ENCODE data around the gene C16orf54. TPM values are rescaled to one million over a fixed set of nuclear protein-coding genes. Genes with fewer than 3 reads are reported as not detected.

The C16orf54 gene
- total RNA-seq, 1 donor from 2014 or later: not detected

- peaks cover 5% of the 10 kb centered on the region for H3K9me3 Mint-ChIP-seq
- no peak overlapping the region for H3K4me3 Mint-ChIP-seq
- no peak overlapping the region for H3K27ac Mint-ChIP-seq
- peaks cover 19% of the 10 kb centered on the region for H3K4me1 Mint-ChIP-seq
- H3K27me3 Mint-ChIP-seq (ENCODE audit: low read depth): no peaks in the 10 kb centered on the region
- TF ChIP-seq, protein P1, sequence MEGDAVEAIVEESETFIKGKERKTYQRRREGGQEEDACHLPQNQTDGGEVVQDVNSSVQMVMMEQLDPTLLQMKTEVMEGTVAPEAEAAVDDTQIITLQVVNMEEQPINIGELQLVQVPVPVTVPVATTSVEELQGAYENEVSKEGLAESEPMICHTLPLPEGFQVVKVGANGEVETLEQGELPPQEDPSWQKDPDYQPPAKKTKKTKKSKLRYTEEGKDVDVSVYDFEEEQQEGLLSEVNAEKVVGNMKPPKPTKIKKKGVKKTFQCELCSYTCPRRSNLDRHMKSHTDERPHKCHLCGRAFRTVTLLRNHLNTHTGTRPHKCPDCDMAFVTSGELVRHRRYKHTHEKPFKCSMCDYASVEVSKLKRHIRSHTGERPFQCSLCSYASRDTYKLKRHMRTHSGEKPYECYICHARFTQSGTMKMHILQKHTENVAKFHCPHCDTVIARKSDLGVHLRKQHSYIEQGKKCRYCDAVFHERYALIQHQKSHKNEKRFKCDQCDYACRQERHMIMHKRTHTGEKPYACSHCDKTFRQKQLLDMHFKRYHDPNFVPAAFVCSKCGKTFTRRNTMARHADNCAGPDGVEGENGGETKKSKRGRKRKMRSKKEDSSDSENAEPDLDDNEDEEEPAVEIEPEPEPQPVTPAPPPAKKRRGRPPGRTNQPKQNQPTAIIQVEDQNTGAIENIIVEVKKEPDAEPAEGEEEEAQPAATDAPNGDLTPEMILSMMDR (IDR thresholded peaks at IDR 0.05; ENCODE audit: unreplicated experiment): no peak
- H3K36me3 Mint-ChIP-seq: peaks cover 2% of the 10 kb centered on the region
- no peak for DNase-seq (ENCODE audit: low spot score in 2 of 2, unreplicated experiment in 2 of 2)
Measured at GRCh38 chr16:29720703-29721102, 25.1 kb downstream of the C16orf54 start.

DNA sequence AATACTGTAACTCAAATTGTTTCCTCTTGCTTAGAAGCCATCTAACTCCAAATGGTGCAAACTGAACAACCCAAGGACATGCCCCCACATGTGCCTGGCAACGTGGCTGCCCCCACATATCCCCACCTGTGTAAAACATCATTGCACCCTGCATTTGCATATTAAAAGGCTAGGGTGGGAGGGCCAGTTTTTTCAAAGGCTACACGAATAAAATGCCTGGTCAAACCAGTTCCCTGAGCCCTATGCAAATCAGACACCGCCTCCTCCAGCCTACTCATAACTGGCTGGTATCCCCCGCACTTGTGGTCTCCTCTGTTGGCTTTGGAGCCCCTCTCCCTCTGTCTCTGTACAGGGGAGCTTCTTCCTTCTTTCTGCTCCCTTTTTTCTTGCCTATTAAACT, 26.7 kb downstream of the C16orf54 start:
- TF ChIP-seq, protein P1 (IDR thresholded peaks at IDR 0.05; ENCODE audit: unreplicated experiment): no peak
- H3K9me3 Mint-ChIP-seq: peaks cover 2% of the 10 kb centered on the region
- H3K36me3 Mint-ChIP-seq: peaks cover 1% of the 10 kb centered on the region
- H3K27ac Mint-ChIP-seq: peak overlapping the region; percentile 78
- peaks cover 28% of the 10 kb centered on the region for H3K4me1 Mint-ChIP-seq
- H3K27me3 Mint-ChIP-seq (ENCODE audit: low read depth): no peaks in the 10 kb centered on the region
- no peak overlapping the region for H3K4me3 Mint-ChIP-seq
- DNase-seq (ENCODE audit: low spot score in 2 of 2, unreplicated experiment in 2 of 2): no peak

GRCh38 chr16:29717113-29717512, 28.7 kb downstream of the C16orf54 start:
- H3K9me3 Mint-ChIP-seq: no peaks in the 10 kb centered on the region
- no peaks in the 10 kb centered on the region for H3K36me3 Mint-ChIP-seq
- no peak overlapping the region for H3K27ac Mint-ChIP-seq

DNA sequence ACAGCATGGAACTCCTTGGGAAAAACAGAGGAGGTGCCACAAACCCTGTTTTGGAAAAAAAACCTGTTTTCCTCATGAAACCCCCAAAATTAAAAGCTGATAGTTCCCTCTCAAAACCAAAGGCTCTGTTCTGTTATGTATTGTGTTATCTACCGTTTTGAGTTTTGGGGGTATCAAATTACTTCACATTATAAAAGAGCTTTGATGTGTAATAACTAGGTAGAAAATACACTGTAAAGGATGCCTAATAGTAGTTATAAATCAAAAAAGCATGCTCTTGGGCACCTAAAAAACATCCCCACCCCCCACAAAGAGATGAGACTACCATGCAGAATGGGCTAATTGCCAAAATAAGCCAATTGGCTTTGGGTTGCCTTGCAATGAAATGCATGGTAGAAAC, 30.8 kb downstream of the C16orf54 start:
- Mint-ChIP-seq H3K4me1 (peaks cover 31% of the 10 kb centered on the region), H3K4me3 (no peak overlapping the region), H3K27me3 (ENCODE audit: low read depth) (no peaks in the 10 kb centered on the region), H3K9me3 (no peaks in the 10 kb centered on the region), H3K36me3 (no peaks in the 10 kb centered on the region), H3K27ac (peak overlapping the region; percentile 47)
- DNase-seq (ENCODE audit: low spot score in 2 of 2, unreplicated experiment in 2 of 2): no peak
- TF ChIP-seq, protein P1 (IDR thresholded peaks at IDR 0.05; ENCODE audit: unreplicated experiment): no peak

More at GRCh38 chr16:29717113-29717512, 28.7 kb downstream of the C16orf54 start:
- H3K4me3 Mint-ChIP-seq: no peak overlapping the region
- H3K4me1 Mint-ChIP-seq: peaks cover 29% of the 10 kb centered on the region
- no peak for DNase-seq (ENCODE audit: low spot score in 2 of 2, unreplicated experiment in 2 of 2)
- H3K27me3 Mint-ChIP-seq (ENCODE audit: low read depth): no peaks in the 10 kb centered on the region
- TF ChIP-seq, protein P1 (IDR thresholded peaks at IDR 0.05; ENCODE audit: unreplicated experiment): no peak

DNA sequence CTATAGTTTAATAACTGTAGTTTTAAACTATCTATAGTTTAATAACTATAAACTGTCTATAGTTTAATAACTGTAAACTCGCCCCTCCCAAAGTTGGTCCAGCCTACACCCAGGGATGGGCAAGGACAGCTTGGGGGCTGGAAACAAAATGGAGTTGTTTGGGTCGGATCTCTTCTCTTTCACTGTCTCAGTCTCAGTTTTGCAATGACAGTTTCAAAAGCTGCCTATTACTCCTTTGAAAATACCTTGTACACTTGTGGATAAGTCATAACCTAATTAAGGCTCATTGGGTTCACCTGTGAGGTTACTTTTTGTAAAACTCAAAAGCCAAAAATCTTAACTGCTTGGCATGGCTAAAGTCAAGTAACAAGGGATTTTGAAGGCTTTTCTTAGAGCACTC, 31.4 kb downstream of the C16orf54 start:
- H3K9me3 Mint-ChIP-seq: no peaks in the 10 kb centered on the region
- H3K27ac Mint-ChIP-seq: no peak overlapping the region
- no peaks in the 10 kb centered on the region for H3K27me3 Mint-ChIP-seq (ENCODE audit: low read depth)
- H3K36me3 Mint-ChIP-seq: no peaks in the 10 kb centered on the region
- H3K4me1 Mint-ChIP-seq: peaks cover 37% of the 10 kb centered on the region
- no peak overlapping the region for H3K4me3 Mint-ChIP-seq
- DNase-seq (ENCODE audit: low spot score in 2 of 2, unreplicated experiment in 2 of 2): no peak
- TF ChIP-seq, protein P1 (IDR thresholded peaks at IDR 0.05; ENCODE audit: unreplicated experiment): no peak

GRCh38 chr16:29712809-29713208, 33.0 kb downstream of the C16orf54 start:
- H3K4me1 Mint-ChIP-seq: peaks cover 33% of the 10 kb centered on the region
- no peaks in the 10 kb centered on the region for H3K36me3 Mint-ChIP-seq
- H3K4me3 Mint-ChIP-seq: no peak overlapping the region

More at GRCh38 chr16:29712809-29713208, 33.0 kb downstream of the C16orf54 start:
- TF ChIP-seq, protein P1 (IDR thresholded peaks at IDR 0.05; ENCODE audit: unreplicated experiment): no peak
- H3K9me3 Mint-ChIP-seq: no peaks in the 10 kb centered on the region
- H3K27ac Mint-ChIP-seq: no peak overlapping the region
- DNase-seq (ENCODE audit: low spot score in 2 of 2, unreplicated experiment in 2 of 2): no peak
- H3K27me3 Mint-ChIP-seq (ENCODE audit: low read depth): no peaks in the 10 kb centered on the region

All from mesothelial cell of epicardium (in vitro differentiated cells).